Transverse colon (tissue), 4 donors: ENCODE data around the gene TMPRSS9. TPM values are rescaled to one million over a fixed set of nuclear protein-coding genes. Genes with fewer than 3 reads are reported as not detected.
A peak's percentile ranks its signal among the peaks of the same experiment; 100 is the strongest.
"Not testable (repeated sequence)": the region's sequence is repeated elsewhere in the genome, so short reads cannot be mapped to it uniquely, and the experiment has no call there.

Experiments used
- DNase-seq: peaks from one replicate; pipeline ENCODE4 v3.0.0-alpha.2; 2019
- H3K27ac ChIP-seq, 4 donors: fragments of 200-600 bp; sonication (generic); 2 replicates each; pipeline ENCODE4 v1.5.1; 2016 to 2018; ENCODE audit warnings: inconsistent platforms in 4 of 4
- H3K27me3 ChIP-seq: fragments of 200-600 bp; sonication (generic); 2 replicates; pipeline ENCODE4 v1.5.1; 2017; ENCODE audit warnings: inconsistent platforms
- H3K36me3 ChIP-seq, 4 donors: fragments of 200-600 bp; sonication (generic); 2 replicates each; pipeline ENCODE4 v1.5.1; 2017 to 2019; ENCODE audit warnings: inconsistent platforms in 4 of 4
- H3K4me1 ChIP-seq, 4 donors: fragments of 200-600 bp; sonication (generic); 2 replicates each; pipeline ENCODE4 v1.5.1; 2017 to 2020; ENCODE audit warnings: inconsistent platforms in 4 of 4
- H3K4me3 ChIP-seq, 4 donors: fragments of 200-600 bp; sonication (generic); 1 replicate in 1 of 4; 2 replicates in 3 of 4; pipeline versions ENCODE4 v1.5.1 to v1.6.1; 2017 to 2019; ENCODE audit warnings: inconsistent platforms in 4 of 4
- H3K9me3 ChIP-seq, 2 donors: fragments of 200-600 bp; sonication (generic); 2 replicates each; pipeline ENCODE4 v1.5.1; 2017 to 2019; ENCODE audit warnings: inconsistent platforms in 2 of 2
- EP300 ChIP-seq: sonication (generic); formaldehyde crosslinking; IDR thresholded peaks from one replicate; pipeline ENCODE4 v1.6.1; 2017; ENCODE audit warnings: antibody characterized with exemption, low read depth
- POLR2A ChIP-seq: fragments of 450-650 bp; IDR thresholded peaks from one replicate; pipeline ENCODE4 v1.6.1; 2016; ENCODE audit warnings: antibody characterized with exemption, mild to moderate bottlenecking, moderate library complexity
- POLR2AphosphoS5 ChIP-seq, 3 donors: sonication (generic); formaldehyde crosslinking; IDR thresholded peaks; one replicate each; pipeline ENCODE4 v1.6.1; 2016; ENCODE audit warnings: antibody characterized with exemption in 3 of 3
- WGBS, 2 donors: methylation state at CpG; one replicate each; pipeline ENCODE4 v1.1.5; 2018; ENCODE audit warnings: low coverage in 1 of 2; 5-methylcytosine and 5-hydroxymethylcytosine counted together
- in situ Hi-C, 4 donors: fragments of 200-750 bp; cut with MboI; loops; one replicate each; pipeline versions ENCODE4 v1.15.0 to v1.15.1; 2017; ENCODE audit warnings: low sequenced_read_pairs in 3 of 4, low pct_ligation_motif_present in 1 of 4, low pct_unique_long_range_greater_than_20kb in 1 of 4
- intact Hi-C: fragments of 100-400 bp; cut with DNase I; formaldehyde crosslinking; loops from one replicate; pipeline ENCODE4 v1.15.1; 2023; ENCODE audit warnings: low total_unique reads
- total RNA-seq, 4 donors: library from RNA; depleted of rRNA; stranded (reverse); fragments of >200 nt; gene quantifications; one replicate each; pipeline ENCODE4 v1.1.0, GENCODE V29; 2016
- TF ChIP-seq, protein P1 (sequence below), 5 experiments: fragments of 200-600 bp in 3 of 5; fragments of 450-650 bp in 2 of 5; sonication (generic) in 3 of 5; IDR thresholded peaks; 1 replicate in 2 of 5; 2 replicates in 3 of 5; pipeline ENCODE4 v1.5.1; 2016 to 2017; ENCODE audit warnings: antibody characterized with exemption in 5 of 5, inconsistent platforms in 3 of 5, mild to moderate bottlenecking in 2 of 5, moderate library complexity in 1 of 5

The TMPRSS9 gene
- total RNA-seq, 4 donors from 2014 or later, result 0.27 TPM; not detected in 3

DNA sequence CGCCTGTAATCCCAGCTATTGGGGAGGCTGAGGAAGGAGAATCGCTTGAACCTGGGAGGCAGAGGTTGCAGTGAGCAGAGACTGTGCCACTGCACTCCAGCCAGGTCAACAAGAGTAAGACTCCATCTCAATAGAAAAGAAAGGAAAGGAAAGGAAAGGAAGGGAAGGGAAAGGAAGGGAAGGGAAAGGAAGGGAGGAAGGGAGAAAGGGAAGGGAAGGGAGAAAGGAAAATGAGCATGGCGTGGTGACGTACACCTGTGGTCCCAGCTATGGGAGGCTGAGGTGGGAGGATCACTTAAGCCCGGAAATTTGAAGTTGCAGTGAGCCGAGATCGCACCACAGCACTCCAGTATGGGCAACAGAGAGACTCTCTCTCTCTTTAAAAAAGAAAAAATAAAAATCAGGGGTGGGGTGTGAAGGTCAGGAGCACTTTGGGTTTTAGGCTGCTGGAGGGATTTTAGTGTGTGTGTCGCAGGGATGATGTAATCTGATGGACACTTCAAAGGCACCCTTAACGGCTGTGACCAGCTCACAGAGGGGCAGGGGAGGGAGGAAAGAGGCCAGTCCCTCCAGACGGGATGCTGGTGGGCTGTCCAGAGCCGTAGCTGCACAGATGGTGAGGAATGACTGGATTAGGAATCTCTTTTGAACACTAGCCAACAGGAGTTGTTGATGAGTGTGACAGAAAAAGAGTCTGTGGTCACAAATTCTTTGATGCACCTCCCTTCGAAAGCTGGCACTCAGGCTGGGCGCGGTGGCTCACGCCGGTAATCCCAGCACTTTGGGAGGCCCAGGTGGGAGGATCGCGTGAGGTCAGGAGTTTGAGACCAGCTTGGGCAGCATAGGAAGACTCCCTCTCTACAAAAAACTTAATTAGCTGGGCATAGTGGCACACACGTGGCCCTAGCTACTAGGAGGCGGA, 27.6 kb downstream of the TMPRSS9 start:
- no peak for DNase-seq
- Histone ChIP-seq H3K9me3 (no peaks in the 10 kb centered on the region), H3K36me3 (no peaks in the 10 kb centered on the region), H3K4me3 (no peak overlapping the region), H3K27ac (no peak overlapping the region), H3K4me1 (peaks cover 0 to 11% (median 2%) of the 10 kb centered on the region in 4 donors), H3K27me3 (peaks cover 11% of the 10 kb centered on the region)
- intact Hi-C loops (no loop called here), in situ Hi-C loops (loop anchor here in 2 of 4 donors (25.0 kb wide), 1 partner anchor 100 kb away; the partner anchor contains the start of gene PEAK3 (in 2 of the 2))
- TF ChIP-seq POLR2A, result no peak
- no peak for TF ChIP-seq POLR2AphosphoS5 (IDR thresholded peaks at IDR 0.05)
- TF ChIP-seq, protein P1, sequence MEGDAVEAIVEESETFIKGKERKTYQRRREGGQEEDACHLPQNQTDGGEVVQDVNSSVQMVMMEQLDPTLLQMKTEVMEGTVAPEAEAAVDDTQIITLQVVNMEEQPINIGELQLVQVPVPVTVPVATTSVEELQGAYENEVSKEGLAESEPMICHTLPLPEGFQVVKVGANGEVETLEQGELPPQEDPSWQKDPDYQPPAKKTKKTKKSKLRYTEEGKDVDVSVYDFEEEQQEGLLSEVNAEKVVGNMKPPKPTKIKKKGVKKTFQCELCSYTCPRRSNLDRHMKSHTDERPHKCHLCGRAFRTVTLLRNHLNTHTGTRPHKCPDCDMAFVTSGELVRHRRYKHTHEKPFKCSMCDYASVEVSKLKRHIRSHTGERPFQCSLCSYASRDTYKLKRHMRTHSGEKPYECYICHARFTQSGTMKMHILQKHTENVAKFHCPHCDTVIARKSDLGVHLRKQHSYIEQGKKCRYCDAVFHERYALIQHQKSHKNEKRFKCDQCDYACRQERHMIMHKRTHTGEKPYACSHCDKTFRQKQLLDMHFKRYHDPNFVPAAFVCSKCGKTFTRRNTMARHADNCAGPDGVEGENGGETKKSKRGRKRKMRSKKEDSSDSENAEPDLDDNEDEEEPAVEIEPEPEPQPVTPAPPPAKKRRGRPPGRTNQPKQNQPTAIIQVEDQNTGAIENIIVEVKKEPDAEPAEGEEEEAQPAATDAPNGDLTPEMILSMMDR (IDR thresholded peaks at IDR 0.05), result no peak
- TF ChIP-seq EP300, result no peak
- WGBS, 2 donors, result 72 to 75% methylated on average over 12 to 20 of the region's 20 CpGs

DNA sequence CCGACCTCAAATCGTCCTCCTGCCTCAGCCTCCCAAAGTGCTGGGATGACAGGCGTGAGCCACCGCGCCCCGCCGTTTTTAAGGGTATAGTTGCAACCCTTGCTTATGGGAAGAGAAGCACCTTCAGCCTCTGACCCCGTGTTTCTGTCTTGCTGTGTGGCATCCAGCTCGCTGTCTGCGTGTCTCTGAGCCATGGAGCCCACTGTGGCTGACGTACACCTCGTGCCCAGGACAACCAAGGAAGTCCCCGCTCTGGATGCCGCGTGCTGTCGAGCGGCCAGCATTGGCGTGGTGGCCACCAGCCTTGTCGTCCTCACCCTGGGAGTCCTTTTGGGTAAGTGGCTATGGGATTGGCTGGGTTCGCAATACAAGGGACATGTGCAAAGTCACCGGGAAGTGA, 29.5 kb downstream of the TMPRSS9 start:
- in situ Hi-C loops (loop anchor here in 2 of 4 donors (25.0 kb wide), 1 partner anchor 102 kb away; the partner anchor contains the start of gene PEAK3 (in 2 of the 2)), intact Hi-C loops (no loop called here)
- Histone ChIP-seq H3K9me3 (no peaks in the 10 kb centered on the region), H3K27me3 (peaks cover 4% of the 10 kb centered on the region), H3K27ac (no peak overlapping the region), H3K36me3 (no peaks in the 10 kb centered on the region), H3K4me1 (peaks cover 0 to 16% (median 8%) of the 10 kb centered on the region in 4 donors), H3K4me3 (no peak overlapping the region)
- TF ChIP-seq, protein P1 (IDR thresholded peaks at IDR 0.05), result no peak
- TF ChIP-seq POLR2A, result no peak
- TF ChIP-seq EP300, result no peak
- no peak for TF ChIP-seq POLR2AphosphoS5 (IDR thresholded peaks at IDR 0.05)
- no peak for DNase-seq
- WGBS, 2 donors, result 79% methylated on average over 4 to 21 of the region's 21 CpGs

DNA sequence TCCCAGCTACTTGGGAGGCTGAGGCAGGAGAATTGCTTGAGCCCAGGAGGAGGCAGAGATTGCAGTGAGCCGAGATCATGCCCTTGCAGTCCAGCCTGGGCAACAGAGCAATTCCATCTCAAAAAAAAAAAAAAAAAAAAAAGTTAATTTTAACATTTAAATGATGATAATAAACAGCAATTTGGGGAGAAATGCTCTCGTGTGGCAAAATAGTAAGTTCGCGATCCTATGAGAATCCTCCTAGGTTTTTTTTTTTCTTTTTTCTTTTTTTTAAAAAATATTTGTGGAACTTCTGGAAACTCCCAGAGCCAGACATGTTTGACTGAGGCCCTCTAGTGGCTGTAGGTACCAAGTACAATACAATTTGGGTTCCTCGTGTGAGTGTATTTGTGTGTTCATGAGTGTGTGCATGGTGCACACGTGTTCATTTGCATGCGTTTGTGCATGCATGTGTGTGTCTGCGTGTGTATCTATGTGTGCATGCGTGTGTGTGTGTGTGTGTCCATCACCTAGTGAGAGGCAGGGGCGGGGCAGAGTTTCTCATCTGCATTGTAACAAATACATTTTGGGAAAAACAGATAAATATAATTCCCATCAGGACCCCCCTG, 31.2 kb downstream of the TMPRSS9 start:
- no peak for DNase-seq
- no peaks in the 10 kb centered on the region for H3K9me3 ChIP-seq
- TF ChIP-seq EP300, result no peak
- TF ChIP-seq, protein P1 (IDR thresholded peaks at IDR 0.05), result peak; percentile 74 to 88 (median 82)
- H3K4me3 ChIP-seq, result no peak overlapping the region
- WGBS, 2 donors, result 7% methylated on average over 9 to 10 of the region's 10 CpGs
- intact Hi-C loops, result no loop called here
- no peak overlapping the region for H3K27ac ChIP-seq
- H3K36me3 ChIP-seq, result no peaks in the 10 kb centered on the region
- in situ Hi-C loops, result loop anchor here in 2 of 4 donors (25.0 kb wide), 1 partner anchor 104 kb away; the partner anchor contains the start of gene PEAK3 (in 2 of the 2)
- peaks cover 0 to 16% (median 12%) of the 10 kb centered on the region in 4 donors for H3K4me1 ChIP-seq
- H3K27me3 ChIP-seq, result peaks cover 4% of the 10 kb centered on the region

DNA sequence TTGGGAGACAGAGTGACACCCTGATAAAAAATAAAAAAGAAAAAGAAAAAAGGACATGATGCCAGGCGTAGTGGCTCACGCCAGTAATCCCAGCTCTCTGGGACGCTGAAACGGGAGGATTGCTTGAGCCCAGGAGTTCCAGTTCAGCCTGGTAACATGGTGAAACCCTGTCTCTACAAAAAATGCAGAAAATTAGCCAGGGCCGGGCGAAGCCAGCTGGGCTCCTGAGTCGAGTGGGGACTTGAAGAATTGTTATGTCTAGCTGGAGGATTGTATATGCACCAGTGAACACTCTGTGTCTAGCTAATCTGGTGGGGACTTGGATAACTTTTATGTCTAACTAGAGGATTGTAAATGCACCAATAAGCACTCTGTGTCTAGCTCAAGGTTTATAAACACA, 32.3 kb downstream of the TMPRSS9 start:
- Histone ChIP-seq H3K4me3 (no peak overlapping the region), H3K4me1 (peaks cover 0 to 16% (median 12%) of the 10 kb centered on the region in 4 donors), H3K27me3 (no peaks in the 10 kb centered on the region), H3K36me3 (no peaks in the 10 kb centered on the region), H3K27ac (no peak overlapping the region), H3K9me3 (no peaks in the 10 kb centered on the region)
- WGBS, 2 donors, result 58 to 74% methylated on average over 6 to 7 of the region's 7 CpGs
- in situ Hi-C loops, result loop anchor here in 2 of 4 donors (25.0 kb wide), 1 partner anchor 105 kb away; the partner anchor contains the start of gene PEAK3 (in 2 of the 2)
- TF ChIP-seq POLR2AphosphoS5 (IDR thresholded peaks at IDR 0.05), result no peak
- no peak for TF ChIP-seq POLR2A
- TF ChIP-seq EP300, result no peak
- TF ChIP-seq, protein P1 (IDR thresholded peaks at IDR 0.05), result no peak
- DNase-seq, result no peak
- intact Hi-C loops, result no loop called here

DNA sequence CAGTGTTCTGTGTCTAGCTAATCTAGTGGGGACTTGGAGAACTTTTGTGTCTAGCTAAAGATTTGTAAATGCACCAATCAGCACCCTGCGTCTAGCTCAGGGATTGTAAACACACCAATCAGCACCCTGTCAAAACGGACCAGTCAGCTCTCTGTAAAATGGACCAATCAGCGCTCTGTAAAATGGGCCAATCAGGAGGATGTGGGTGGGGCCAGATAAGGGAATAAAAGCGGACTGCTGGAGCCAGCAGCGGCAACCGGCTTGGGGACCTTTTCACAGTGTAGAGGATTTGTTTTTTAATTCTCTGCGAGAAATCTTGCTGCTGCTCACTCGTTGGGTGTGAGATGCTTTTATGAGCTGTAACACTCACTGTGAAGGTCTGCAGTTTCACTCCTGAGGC, 32.8 kb downstream of the TMPRSS9 start:
- intact Hi-C loops, H3K9me3 ChIP-seq, H3K27ac ChIP-seq, H3K27me3 ChIP-seq, H3K4me3 ChIP-seq, DNase-seq, H3K36me3 ChIP-seq: not testable (repeated sequence)
- WGBS, 2 donors, result 78 to 80% methylated on average over 6 to 8 of the region's 8 CpGs
- H3K4me1 ChIP-seq, result peaks cover 0 to 16% (median 12%) of the 10 kb centered on the region in 4 donors
- in situ Hi-C loops, result loop anchor here in 2 of 4 donors (25.0 kb wide), 1 partner anchor 106 kb away; the partner anchor contains the start of gene PEAK3 (in 2 of the 2)
